Stimulated activated CD4-positive, alpha-beta T cell treated with anti-CD3 and anti-CD28 coated beads, Interleukin-12 subunit alpha, Interleukin-12 subunit beta, amount 100 ng/mL, for 48 hours (primary cell): ENCODE measurements around the gene MPRIP.
A peak's percentile ranks its signal among the peaks of the same experiment; 100 is the strongest.
"Not testable (repeated sequence)": the region's sequence is repeated elsewhere in the genome, so short reads cannot be mapped to it uniquely, and the experiment has no call there.

Experiments
- DNase-seq, 3 donors: peaks; one replicate each; pipeline ENCODE4 v3.0.0-alpha.2; 2020; ENCODE audit warnings: low read depth in 2 of 3, low spot score in 1 of 3

Gene MPRIP

DNA sequence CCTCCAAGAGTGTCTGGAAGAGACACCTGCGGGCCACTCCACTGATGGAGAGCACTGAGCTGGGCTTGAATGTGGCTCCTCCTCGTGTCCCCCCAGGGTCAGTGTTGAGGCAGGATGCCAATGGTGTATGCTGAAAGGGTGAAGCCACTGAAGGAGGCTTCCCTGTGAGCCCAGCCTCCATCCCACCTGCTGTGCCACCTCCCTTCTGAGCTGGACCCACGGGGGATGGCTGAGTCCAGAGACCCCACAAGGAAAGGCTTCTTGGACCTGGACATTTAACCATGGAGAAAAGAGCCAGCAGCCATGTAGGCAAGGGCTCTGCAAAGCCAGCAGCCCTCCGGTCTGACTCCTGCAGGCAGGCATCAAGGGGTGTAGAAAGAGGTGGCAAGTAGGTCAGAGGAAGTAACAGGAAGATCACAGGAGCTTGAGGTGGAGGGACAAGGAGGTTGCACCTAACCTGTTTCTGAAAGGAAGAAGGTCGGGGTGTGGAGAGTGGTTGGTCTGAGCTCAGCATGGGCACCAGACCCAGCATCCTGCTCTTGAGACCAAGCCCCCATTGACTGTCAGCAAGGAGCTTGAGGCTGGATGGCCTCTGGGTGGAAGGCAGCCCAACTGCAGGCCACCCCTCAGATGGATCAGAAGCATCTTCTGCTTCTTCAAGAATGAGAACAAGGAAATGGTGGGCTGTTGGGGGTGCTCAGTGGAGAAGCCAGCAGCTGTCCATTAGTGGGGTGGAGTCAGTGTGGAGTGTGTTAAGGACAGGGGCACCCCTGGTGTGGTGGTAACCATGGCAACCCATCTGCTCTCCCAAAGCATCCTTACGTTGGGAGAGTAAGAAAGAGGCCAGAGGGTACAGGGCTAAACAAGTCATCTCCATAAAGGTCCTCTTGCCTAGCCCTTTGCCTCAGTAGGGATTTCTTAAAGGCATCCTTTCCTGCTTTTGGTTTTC is 83.2 kb downstream of the MPRIP start:
- no peak for DNase-seq

DNA sequence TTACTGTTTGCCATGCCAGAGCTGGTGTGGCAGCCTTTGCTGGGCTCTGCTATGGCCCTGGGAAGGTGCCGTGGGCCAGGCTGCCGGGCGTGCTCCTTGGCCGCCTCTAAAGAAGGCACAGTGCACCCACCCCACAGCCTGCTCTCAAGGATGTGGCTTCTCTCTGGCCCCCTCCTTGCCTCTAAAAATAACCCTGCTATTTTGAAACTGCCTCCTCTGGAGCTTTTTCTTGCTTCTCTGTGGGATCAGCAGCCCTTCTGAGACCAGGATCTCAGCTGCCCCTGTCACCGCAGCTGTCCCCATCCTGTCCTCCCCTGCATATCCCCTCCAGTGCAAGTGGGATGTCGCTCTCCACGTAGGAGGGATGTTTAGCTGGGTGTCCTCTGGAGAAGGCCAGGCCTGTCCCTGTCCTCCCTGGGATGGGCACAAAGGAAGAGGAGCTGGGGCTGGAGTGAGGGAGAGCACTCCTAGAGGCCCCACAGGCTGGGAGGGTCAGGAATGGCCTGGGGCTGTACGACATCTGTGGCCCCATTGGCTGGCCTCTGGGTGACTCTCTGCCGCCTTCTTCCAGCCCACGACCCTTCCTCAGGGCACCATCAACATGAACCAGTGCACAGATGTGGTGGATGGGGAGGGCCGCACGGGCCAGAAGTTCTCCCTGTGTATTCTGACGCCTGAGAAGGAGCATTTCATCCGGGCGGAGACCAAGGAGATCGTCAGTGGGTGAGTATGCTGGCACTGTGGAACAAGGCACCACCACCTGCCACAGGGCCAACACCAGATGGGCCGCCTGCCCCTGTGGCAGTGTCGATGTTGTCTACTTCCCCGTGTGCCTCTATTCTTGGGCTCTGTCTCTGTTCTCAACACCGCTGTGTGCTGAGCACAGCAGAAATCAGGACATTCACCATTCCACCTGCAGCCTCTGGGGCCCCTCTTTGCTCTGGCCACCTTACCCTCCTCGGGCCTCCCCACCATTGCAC is 84.2 kb downstream of the MPRIP start:
- no peak for DNase-seq

DNA sequence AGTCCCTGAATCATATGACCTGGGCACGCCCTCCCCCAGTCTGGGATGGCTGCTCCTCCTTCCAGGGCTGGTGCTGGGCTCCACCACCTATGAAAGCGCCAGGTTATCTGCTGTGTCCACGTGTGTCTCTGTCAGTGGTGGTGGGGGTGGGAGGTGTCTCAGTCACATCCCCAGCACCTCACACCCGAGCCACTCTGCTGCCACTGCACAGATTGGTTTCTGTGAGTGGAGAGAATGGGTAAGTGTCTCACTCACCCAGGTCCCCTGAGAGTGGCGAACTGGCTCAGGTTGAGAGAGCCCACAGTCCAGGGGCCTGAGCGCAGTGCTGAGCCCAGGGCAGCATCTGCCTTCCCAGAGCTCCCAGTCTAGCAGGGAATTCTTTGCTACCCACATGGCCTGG is 84.9 kb downstream of the MPRIP start:
- no peak for DNase-seq

DNA sequence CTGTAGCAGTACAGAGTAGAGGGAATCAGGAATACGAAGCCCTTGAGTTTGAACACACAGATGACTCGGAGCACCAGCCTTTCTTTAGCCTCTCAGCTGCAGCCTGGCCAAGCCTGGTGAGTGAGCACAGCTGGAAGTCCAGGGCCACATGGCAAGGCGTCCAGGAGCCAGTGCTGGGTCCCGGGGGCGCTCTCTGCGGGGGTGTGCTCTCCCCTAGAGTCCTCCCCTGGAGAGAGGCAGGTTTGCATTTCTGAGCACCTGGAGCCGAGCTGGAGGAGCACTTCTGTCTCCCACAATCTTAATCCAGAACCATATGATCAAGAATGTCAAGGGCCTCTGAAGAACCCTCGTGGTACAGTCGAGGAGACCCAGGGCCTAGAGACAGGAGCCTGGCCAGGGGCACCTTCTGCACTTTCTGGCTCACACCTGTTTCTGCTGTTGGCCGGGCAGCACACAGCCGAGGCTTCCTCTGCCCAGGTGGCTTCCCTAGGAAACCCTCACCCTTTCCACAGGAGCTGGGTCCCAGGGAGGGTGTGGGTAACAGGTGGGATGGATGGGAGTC is 85.6 kb downstream of the MPRIP start:
- no peak for DNase-seq

DNA sequence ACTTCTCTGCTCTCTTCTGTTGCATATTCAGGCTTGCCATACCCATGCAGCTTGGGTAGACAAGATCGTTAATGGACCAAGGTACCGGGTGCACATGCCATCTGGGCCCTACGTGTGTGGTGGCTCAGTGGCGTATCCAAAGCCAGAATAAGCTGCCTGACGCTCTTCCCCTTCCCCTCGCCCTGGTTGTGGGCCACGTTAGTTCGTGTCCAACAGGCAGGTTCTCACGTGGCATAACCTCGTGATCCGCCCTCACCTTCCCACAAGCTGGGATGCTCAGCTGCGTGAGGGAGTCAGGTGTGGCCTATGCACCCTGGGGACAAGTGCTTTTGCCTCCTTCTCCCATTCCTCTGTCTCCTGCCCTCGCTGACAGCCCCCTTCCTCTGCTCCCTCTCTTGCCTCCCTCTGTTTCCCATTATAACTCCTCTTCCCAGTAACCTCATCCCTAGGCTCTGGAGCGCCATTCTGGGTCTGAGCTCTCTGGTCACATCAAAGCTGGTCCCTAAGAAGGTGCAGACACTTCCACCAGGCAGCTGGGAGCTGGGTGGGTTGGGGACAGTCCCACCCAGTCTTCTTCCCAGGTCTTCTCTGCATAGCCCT is 86.3 kb downstream of the MPRIP start:
- DNase-seq: no peak

DNA sequence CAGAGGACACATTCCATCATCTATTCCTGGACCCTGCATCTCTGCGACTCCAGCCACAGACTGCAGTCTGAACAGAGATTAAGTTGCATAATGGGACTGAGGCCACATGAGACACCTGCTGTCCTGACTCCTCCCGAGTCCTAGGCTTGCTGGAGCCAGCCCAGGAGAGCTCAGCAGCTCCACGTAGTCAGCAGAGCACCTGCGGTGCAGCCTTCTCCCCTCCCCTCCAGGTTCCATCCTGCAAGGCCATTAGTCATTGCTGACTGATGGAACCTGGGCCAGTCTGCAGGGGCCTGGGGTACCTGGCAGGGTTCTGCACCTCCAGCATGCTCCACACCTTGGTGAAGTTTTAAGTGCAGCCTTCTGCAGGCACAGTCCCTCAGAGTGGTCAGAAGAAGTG is 87.2 kb downstream of the MPRIP start:
- DNase-seq: no peak

DNA sequence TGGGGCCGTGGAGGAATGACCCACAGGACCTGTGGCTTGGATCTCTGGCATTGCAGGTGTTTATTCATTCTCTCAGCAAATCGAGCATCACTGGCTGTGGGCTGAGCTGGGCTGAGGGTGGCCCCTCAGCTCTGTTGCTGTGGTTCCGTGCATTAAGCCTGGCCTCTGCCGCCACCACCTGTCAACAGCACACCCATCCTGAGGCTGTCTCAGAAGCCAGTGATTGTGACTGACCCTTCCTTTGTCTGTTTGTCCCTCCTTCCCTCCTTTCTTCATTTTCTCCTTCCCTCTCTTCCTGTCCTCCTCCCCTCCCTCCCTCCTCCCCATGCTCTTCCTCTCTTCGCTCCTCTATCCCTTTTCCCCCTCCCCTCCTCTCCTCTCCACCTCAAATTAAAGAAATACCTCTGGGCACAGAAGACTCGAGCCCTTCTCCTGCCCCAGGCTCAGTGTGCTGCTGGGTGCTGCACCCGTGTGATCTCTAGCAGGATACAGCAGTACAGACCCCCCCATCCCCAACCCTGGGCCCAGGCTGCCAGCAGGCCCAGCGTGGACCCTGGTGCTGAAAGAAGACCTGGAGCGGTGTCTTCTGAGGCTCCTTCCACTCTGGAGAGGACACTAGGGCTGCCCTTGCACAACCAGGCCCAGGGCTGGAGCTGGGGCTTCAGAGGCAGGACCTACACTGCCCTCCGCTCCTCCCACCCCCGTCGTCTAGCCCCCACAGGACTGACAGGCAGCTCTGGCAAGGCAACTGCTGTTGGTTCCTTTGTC is 88.0 kb downstream of the MPRIP start:
- no peak for DNase-seq

DNA sequence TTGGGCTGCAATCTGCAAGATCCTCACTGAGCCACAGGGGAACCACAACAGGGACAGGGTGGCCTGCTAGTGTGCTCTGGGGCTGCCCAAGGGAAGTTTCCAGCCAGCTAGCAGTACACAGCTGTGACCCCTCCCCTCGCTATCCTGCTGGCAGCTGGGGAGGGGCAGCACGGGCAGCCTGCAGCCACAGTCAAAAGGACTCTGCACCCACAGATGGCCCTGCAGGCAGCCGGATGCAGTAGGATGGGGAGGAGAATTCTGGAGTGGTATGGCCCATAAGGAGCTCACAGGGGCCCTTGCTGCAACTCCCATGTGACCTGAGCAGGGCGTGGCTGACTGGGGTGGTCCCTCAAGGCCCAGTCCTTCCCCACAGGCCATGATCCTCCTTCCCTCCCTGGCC is 89.6 kb downstream of the MPRIP start:
- no peak for DNase-seq

DNA sequence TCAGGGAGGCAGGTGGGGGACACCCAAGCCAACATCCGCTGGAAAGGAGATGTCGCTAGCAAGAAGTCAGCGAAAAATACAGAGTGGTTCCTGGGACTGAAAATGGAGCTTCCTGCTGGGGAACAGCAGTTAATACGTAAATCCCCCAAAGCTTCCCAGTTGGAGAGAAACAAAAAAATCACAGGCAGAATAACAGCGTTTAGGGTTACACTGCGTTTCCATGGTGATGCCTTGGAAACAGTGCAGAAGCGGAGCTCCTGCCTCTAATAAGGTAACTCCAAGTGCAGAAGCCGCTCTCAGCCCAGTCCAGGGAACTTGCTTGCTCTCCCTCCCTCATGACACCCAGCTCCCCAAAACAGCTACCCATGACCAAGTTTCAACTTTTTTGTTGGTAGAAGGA is 90.5 kb downstream of the MPRIP start:
- DNase-seq: no peak

DNA sequence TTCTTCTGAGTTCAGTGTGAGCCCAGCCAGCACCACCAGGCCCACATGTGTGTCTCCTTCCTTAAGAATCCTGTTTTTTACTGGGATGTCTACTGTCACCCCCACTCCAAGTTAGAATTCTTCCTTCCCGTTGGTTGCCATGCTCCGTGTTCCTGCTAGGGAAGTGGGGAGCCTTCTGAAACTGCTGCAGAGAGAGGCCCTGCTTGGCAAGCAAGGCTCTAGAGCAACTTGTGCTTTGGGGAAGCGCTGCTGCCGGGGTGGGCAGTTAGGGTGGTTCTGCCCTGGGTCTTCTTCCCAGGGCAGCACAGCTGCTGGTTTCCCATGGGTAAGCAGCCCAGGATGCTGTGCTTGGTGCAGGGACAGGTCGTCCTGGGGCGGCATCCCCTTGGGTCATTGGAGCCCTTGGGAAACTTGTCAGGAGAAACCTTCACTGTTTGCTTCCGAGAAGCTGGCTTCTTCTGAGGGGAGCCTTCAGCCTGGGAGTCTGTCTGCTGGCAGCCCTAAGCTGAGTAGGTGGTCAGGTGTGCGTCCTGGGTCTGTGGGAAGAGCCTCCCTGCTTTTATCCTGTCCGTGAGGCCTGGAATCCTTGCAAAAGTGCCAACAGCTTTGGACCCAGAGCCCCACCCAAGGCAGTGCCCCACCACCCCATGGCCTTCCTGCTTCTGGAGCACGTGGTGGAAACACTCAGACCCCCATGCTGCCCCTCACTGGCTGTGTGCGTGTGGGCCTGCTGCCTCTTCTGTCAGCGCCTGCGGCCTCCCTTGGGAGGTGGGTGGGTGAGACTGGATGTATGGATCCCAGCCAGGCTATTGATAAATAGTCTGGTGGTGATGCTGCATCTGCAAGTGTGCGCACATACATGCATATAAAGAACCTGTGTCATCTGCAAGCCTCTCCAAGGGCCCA is 92.0 kb downstream of the MPRIP start:
- no peak for DNase-seq

DNA sequence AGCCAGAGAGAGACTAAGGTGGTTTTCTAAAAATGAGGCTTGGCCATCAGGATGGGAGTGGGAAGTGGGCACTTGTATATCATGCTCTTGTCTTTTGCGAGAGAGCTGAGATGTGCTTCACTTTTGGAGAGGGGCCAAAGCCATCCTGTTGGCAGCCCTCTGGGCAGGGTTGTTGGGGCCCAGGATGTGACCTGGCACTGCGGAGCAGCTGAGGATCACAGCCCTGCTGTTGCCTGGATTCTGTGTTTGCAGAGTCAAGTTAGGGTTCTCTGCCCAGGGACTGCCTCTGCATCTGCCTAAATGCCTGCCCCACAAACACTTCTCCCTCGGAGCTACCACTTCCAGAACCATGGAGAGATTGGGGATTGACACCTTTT is 92.7 kb downstream of the MPRIP start:
- DNase-seq: no peak

DNA sequence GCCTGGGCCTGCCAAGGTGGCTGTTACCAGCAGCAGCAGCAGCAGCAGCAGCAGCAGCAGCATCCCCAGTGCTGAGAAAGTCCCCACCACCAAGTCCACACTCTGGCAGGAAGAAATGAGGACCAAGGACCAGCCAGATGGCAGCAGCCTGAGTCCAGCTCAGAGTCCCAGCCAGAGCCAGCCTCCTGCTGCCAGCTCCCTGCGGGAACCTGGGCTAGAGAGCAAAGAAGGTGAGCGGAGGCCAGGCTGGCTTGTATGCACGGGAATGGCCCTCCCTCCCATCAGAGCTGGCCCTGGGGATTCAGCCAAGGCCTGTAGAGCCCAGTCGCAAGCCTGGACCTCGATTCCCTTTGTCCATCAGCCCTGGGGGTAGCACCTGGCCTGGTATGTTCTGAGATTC is 94.0 kb downstream of the MPRIP start:
- not testable (repeated sequence) for DNase-seq

DNA sequence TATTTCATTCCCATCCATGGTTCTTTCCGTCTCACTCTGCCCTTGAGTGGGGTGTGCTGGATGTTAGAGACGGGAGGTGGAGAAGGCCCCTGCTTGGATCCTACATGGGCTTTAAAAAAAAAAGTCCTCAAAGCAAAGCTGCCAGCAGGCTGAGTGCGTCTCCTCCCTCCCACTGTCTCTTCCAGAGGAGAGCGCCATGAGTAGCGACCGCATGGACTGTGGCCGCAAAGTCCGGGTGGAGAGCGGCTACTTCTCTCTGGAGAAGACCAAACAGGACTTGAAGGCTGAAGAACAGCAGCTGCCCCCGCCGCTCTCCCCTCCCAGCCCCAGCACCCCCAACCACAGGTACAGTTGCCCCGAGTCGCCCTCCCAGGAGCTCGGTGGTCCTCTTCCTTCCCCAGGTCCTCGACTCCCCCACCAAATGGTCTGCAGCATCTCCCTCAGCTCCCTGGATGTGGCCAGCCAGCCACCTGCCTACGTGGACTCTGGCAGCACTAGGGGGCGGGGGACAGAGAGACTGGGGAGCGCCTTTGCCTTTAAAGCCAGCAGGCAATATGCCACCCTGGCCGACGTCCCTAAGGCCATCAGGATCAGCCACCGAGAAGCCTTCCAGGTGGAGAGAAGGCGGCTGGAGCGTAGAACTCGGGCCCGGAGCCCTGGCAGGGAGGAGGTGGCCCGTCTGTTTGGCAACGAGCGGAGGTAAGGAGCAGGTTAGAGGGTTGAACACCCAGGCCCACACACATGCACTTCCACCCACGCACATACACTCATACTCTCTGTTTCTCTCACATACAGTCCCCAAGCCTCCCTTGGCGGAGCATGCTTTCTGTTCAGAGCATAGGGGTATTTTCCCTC is 95.7 kb downstream of the MPRIP start:
- DNase-seq: no peak

DNA sequence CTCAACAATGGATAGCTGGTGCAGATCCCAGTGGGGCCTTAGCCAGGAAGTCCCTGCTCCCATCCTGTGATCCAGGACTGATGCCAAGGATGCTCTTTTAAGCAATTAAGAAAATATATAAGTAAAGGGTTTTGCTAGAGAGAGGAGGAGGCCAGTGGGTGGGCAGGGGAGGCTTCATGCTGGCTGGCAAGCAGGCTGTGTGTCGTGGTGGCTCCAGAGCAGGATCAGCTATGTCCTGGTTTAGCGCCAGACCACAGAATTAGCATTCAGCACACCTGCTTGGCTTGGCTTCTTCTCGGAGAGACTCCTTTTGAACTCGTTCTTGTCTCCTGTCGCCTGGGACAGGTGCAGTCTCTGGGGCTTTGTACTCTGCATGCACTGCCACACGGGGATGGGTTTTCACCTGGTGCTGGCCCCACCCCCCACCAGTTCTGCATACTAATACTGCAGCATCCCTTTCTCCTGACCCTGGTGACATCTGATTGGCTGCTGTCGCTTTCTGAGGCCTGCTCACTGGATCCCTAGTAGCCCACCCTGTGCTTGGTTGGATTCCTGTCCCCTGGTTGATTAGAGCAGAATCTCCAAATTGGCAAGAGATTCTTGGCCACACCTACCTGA is 97.8 kb downstream of the MPRIP start:
- no peak for DNase-seq

DNA sequence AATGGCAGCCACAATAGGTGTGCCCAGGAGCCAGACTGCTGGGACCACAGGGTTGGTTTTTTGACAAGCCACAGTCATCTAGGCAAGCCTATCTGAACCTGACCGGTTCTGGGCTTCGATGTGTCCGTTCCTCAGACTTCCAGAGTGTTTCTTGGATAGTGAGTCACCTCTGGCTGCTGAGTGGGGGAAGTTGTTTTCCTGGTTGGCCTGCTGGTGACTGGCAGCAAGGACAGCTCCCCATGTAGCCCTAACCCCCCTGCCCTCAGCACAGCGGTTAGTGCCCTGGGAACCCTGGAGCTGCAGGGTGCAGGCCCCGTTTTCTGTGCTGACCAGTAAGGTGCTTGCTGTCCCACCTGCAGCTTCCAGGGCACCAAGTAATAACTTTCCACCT is 98.3 kb downstream of the MPRIP start:
- no peak for DNase-seq

DNA sequence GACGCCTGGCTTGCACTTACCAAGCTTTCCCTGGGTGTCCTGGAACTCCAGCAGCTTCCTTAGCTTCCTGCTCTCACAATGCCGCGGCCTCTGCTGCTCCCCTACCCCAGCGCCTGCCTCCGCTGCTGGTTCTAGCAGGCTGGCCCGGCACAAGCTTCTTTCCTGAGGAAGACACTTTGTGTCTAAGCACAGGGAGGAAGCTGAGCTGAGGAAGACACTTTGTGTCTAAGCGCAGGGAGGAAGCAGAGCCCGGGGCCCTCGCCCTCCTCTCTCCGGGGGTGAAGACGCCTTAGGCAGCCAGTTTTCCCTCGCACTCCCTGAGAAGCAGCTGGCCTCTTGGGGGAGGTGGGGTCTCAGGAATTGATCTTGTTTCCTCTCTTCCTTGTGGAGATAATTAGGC is 99.0 kb downstream of the MPRIP start:
- no peak for DNase-seq

DNA sequence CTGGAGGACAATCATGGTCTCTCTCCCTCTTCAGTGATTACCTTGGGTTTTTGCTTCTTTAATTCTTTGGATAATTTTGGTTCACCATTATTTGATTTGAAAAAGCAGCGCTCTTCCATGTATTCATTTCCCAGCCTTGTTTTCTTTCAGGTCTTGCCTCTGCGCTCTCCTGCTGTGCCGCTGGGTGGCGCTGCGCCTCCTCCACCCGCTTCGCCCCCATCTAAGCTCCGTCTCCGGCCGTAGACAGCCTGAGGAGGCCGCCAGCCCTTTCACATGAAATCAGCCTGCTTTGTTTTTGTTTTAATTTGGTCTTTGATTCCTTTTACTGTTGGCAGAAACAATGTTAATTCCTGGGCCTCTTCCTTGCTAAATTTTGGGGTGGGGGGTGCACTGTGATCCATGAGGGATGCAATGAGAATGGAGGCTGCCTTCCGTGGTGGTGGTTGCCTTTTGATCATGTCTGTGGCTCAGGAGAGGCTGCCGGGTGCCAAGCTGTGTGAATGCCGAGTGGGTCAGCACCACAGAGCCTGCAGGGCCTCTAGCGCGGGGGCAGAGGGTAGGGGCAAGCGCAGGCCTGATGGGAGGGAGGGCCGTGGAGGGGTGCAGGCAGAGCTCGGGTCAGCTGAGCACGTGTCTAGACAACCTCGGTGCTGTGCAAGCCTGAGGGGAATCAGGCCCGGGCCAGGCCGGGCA is 99.7 kb downstream of the MPRIP start:
- DNase-seq: peak in 2 of 3 donors; percentile 28 to 41

DNA sequence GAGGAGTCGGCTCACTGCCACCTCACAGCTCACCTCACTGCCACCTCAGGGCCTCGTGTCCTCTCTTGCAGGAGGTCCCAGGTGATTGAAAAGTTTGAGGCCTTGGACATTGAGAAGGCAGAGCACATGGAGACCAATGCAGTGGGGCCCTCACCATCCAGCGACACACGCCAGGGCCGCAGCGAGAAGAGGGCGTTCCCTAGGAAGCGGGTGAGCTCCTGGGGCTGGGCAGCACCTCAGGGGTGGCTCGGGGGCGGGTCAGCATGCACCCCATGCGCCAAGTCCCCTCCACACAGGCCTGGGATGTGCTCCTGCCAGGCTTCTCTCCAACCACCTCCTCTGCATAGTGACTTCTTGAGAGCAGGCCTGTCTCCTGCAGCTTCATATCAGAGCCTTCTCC is 100.3 kb downstream of the MPRIP start:
- no peak for DNase-seq
